CD4-positive, alpha-beta T cell (primary cell): ENCODE results near the gene MRPS26. TPM values are rescaled to one million over a fixed set of nuclear protein-coding genes. Genes with fewer than 3 reads are reported as not detected.

Experiments
- ATAC-seq: fragments of 200-7000 bp; cut with Tn5 transposase; one replicate; pipeline ENCODE4 v1.10.0; 2022; ENCODE audit warnings: mild to moderate bottlenecking; ENCODE audit not compliant: poor library complexity
- CTCF ChIA-PET: fragments of 350-600 bp; sonication (Branson Sonifier 250); formaldehyde crosslinking; loops from one replicate; lab custom pipeline; 2021; ENCODE audit warnings: antibody characterized with exemption, inconsistent platforms; lab: Charles Lee
- POLR2A ChIA-PET: fragments of 350-600 bp; sonication (Branson Sonifier 250); formaldehyde crosslinking; loops from one replicate; lab custom pipeline; 2021; ENCODE audit warnings: antibody characterized with exemption, inconsistent platforms; lab: Charles Lee
- DNase-seq, 14 experiments: peaks; one replicate each; pipeline ENCODE4 v3.0.0-alpha.2; 2013 to 2020; ENCODE audit warnings: mixed read lengths in 2 of 14
- H3K27ac ChIP-seq, 2 donors: one replicate each; pipeline versions ENCODE4 v1.5.1 to v1.7.0; 2013; ENCODE audit warnings: low read length in 2 of 2, low read depth in 1 of 2, mild to moderate bottlenecking in 1 of 2
- H3K27me3 ChIP-seq, 2 experiments: 1 replicate in 1 of 2; 2 replicates in 1 of 2; pipeline versions ENCODE4 v1.6.1 to v1.7.0; 2013; ENCODE audit warnings: low read length in 2 of 2, control low read depth in 1 of 2, mild to moderate bottlenecking in 1 of 2, moderate library complexity in 1 of 2; ENCODE audit not compliant: insufficient read depth in 2 of 2, control insufficient read depth in 1 of 2
- H3K36me3 ChIP-seq: one replicate; pipeline ENCODE4 v1.6.1; 2013; ENCODE audit warnings: low read length, control low read depth; ENCODE audit not compliant: insufficient read depth
- H3K4me1 ChIP-seq: one replicate; pipeline ENCODE4 v1.6.1; 2013; ENCODE audit warnings: low read length, control low read depth; ENCODE audit not compliant: insufficient read depth
- H3K4me3 ChIP-seq: one replicate; pipeline ENCODE4 v1.5.1; 2013; ENCODE audit warnings: mild to moderate bottlenecking, low read length, moderate library complexity
- H3K9me3 ChIP-seq, 2 experiments: 1 replicate in 1 of 2; 2 replicates in 1 of 2; pipeline versions ENCODE4 v1.6.1 to v1.7.0; 2013; ENCODE audit warnings: low read length in 2 of 2, mild to moderate bottlenecking in 2 of 2, control low read depth in 1 of 2, moderate library complexity in 1 of 2; ENCODE audit not compliant: control insufficient read depth in 1 of 2, insufficient read depth in 1 of 2
- H3K27ac Mint-ChIP-seq: one replicate; pipeline ENCODE4 v1.8.0; 2020; ENCODE audit warnings: mixed read lengths
- H3K27me3 Mint-ChIP-seq: one replicate; pipeline ENCODE4 v1.8.0; 2021; ENCODE audit warnings: mixed read lengths
- H3K36me3 Mint-ChIP-seq: one replicate; pipeline ENCODE4 v1.8.0; 2021; ENCODE audit warnings: low read depth, mixed read lengths
- H3K4me1 Mint-ChIP-seq: one replicate; pipeline ENCODE4 v1.8.0; 2021; ENCODE audit warnings: low read depth, mixed read lengths
- H3K4me3 Mint-ChIP-seq: one replicate; pipeline ENCODE4 v1.8.0; 2020; ENCODE audit warnings: mild to moderate bottlenecking, mixed read lengths
- H3K9me3 Mint-ChIP-seq: one replicate; pipeline ENCODE4 v1.8.0; 2020; ENCODE audit warnings: mixed read lengths
- intact Hi-C, 2 experiments: fragments of 100-400 bp; cut with DNase I in 1 of 2; cut with micrococcal nuclease in 1 of 2; formaldehyde crosslinking; loops; one replicate each; pipeline versions ENCODE4 v1.15.1 to v1.9.0; 2023 to 2025; cut with DNase I, micrococcal nuclease
- polyA plus RNA-seq, 2 donors: library from polyadenylated mRNA; unstranded; fragments of 120-200 nt; gene quantifications; one replicate each; pipeline ENCODE4 v1.2.1, GENCODE V29; 2013
- total RNA-seq, 174 experiments: library from RNA in 2 of 174; stranded (reverse) in 2 of 174; gene quantifications; one replicate each; pipeline ENCODE4 v1.2.3 and lab custom pipeline; 2021 to 2026
- TF ChIP-seq, protein P1 (sequence below): fragments of 200-600 bp; IDR thresholded peaks from one replicate; pipeline ENCODE4 v1.8.0; 2022; ENCODE audit warnings: antibody characterized with exemption, mild to moderate bottlenecking

Gene MRPS26
- 10 to 100 TPM; 19.3 to 22.7 TPM for total RNA-seq
- 31.2 TPM for polyA plus RNA-seq (2013, experiment 1 of 2)
- 30.6 TPM for polyA plus RNA-seq (2013, experiment 2 of 2)
- total RNA-seq (lab: John Stamatoyannopoulos, UW): 12.0 to 146 (median 22.9) reads per million in 172 experiments

DNA sequence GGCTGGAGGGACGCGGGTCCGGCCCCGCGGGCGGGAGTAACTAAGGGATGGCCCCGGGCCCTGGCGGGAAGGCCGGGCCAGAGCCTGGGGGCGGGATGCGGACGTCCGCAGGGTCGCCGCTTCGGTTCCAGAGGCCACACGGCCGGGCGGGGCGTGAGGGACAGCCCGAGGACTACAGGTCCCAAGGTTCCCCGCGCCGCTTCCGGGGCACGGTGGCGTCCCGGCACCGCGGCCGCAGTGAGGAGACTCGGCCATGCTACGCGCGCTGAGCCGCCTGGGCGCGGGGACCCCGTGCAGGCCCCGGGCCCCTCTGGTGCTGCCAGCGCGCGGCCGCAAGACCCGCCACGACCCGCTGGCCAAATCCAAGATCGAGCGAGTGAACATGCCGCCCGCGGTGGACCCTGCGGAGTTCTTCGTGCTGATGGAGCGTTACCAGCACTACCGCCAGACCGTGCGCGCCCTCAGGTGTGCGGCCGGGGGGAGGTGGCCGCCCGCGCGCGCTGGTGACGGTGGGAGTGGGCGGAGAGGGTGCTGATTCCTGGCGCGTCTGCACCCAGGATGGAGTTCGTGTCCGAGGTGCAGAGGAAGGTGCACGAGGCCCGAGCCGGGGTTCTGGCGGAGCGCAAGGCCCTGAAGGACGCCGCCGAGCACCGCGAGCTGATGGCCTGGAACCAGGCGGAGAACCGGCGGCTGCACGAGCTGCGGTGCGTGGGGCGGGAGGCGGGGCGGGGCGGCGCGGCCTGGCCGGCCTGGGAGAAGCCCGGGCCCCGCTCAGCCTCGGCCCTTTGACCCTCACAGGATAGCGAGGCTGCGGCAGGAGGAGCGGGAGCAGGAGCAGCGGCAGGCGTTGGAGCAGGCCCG, at the start of gene MRPS26:
Gene MRPS26 (plus strand): TSS at position 237 of the 861 bp plus-strand sequence. CDS start 17 bp downstream, at position 254.
- H3K9me3 Mint-ChIP-seq: no peaks in the 10 kb centered on the region
- H3K4me1 Mint-ChIP-seq: peaks cover 21% of the 10 kb centered on the region
- Histone ChIP-seq H3K4me1 (peaks cover 27% of the 10 kb centered on the region), H3K9me3 (no peaks in the 10 kb centered on the region), H3K36me3 (peaks cover 24% of the 10 kb centered on the region), H3K4me3 (peak within 1 kb of the TSS; percentile 76), H3K27me3 (no peaks in the 10 kb centered on the region), H3K27ac (peak within 1 kb of the TSS; percentile 48 to 49)
- peak; percentile 57 to 87 (median 76) for DNase-seq
- no peaks in the 10 kb centered on the region for H3K27me3 Mint-ChIP-seq
- CTCF ChIA-PET: interaction anchor here (1.0 kb wide), 1 partner anchor 8 kb away, joined by 3 read pairs; no protein-coding TSS in a partner anchor
- peak within 1 kb of the TSS; percentile 83 for H3K27ac Mint-ChIP-seq
- intact Hi-C loops: loop anchor here in 1 of 2 experiments (5.0 to 10.0 kb wide), 4 partner anchors 159 to 361 kb away; partner anchors contain the start of genes DDRGK1, DNAAF9, ITPA and PTPRA
- peak within 1 kb of the TSS; percentile 95 for H3K4me3 Mint-ChIP-seq
- TF ChIP-seq, protein P1, sequence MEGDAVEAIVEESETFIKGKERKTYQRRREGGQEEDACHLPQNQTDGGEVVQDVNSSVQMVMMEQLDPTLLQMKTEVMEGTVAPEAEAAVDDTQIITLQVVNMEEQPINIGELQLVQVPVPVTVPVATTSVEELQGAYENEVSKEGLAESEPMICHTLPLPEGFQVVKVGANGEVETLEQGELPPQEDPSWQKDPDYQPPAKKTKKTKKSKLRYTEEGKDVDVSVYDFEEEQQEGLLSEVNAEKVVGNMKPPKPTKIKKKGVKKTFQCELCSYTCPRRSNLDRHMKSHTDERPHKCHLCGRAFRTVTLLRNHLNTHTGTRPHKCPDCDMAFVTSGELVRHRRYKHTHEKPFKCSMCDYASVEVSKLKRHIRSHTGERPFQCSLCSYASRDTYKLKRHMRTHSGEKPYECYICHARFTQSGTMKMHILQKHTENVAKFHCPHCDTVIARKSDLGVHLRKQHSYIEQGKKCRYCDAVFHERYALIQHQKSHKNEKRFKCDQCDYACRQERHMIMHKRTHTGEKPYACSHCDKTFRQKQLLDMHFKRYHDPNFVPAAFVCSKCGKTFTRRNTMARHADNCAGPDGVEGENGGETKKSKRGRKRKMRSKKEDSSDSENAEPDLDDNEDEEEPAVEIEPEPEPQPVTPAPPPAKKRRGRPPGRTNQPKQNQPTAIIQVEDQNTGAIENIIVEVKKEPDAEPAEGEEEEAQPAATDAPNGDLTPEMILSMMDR: no peak
- peak; percentile 86 for ATAC-seq
- peaks cover 48% of the 10 kb centered on the region for H3K36me3 Mint-ChIP-seq
- POLR2A ChIA-PET: interaction anchor here (0.7 to 1.7 kb wide), 4 partner anchors 31 to 177 kb away, joined by 3 to 8 read pairs (median 6); no protein-coding TSS in a partner anchor

DNA sequence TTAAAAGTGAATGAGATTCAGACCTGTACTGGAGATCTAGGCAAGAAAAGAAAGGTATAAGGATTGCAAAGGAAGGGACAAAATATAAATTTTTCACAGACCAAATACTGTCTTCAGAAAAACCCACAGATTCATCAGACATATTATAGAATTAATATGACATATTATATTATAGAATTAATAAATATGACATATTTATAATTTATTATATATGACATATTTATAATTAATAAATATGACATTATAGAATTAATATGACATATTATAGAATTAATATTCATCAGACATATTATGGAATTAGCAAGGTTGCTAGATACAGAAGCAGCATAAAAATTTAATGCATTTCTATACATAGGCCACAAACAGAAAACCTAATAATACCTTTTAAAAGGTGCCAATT, 47.1 kb upstream of the MRPS26 start:
- DNase-seq (no peak), ATAC-seq (no peak)
- H3K27me3 ChIP-seq: no peaks in the 10 kb centered on the region
- no peak overlapping the region for H3K27ac Mint-ChIP-seq
- no peaks in the 10 kb centered on the region for H3K9me3 ChIP-seq
- POLR2A ChIA-PET: no interaction called here
- H3K4me3 Mint-ChIP-seq: no peak overlapping the region
- no peak overlapping the region for H3K27ac ChIP-seq
- H3K36me3 Mint-ChIP-seq: peaks cover 56% of the 10 kb centered on the region
- no peak overlapping the region for H3K4me3 ChIP-seq
- no peaks in the 10 kb centered on the region for H3K9me3 Mint-ChIP-seq
- no peaks in the 10 kb centered on the region for H3K4me1 Mint-ChIP-seq
- intact Hi-C loops: no loop called here
- H3K4me1 ChIP-seq: no peaks in the 10 kb centered on the region
- H3K27me3 Mint-ChIP-seq: no peaks in the 10 kb centered on the region
- TF ChIP-seq, protein P1: no peak
- CTCF ChIA-PET: no interaction called here
- H3K36me3 ChIP-seq: peaks cover 28% of the 10 kb centered on the region

DNA sequence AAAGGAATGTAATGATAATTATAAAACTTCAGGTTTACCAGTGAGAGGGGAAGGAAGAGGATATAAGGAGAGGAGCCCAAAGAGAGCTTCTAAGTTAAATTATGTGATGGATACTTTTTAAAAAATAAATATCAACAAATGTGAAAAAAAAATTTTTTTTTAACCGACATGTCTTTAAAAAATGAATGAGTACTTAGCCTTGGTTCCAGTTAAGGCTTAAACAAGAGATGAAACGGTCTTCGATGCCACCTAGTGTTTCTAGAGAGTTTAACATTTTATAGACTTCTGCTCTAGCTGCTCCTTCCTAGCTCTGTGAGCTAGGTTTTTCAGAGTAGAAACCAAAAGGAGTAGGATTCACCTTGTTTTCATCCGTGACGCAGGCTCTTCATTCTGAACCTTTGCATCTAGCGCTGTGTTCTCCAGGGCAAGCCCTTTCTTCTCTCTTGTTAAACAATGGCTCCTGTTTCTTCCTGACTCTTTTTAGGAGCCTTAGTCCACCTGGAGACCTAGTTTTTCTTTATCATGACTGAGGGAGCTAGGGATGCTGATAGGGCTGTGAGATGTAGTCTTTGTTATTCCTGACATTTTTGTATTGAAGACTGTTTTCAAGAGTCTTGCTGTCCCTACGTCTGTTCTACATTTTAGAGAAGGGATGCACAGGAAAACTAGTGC, 44.9 kb upstream of the MRPS26 start:
- Mint-ChIP-seq H3K9me3 (no peaks in the 10 kb centered on the region), H3K4me3 (no peak overlapping the region), H3K4me1 (no peaks in the 10 kb centered on the region), H3K36me3 (peaks cover 54% of the 10 kb centered on the region), H3K27me3 (no peaks in the 10 kb centered on the region), H3K27ac (no peak overlapping the region)
- H3K4me1 ChIP-seq: no peaks in the 10 kb centered on the region
- POLR2A ChIA-PET: interaction anchor here (1.2 kb wide), 1 partner anchor 160 kb away, joined by 3 read pairs; the partner anchor contains the start of gene VPS16
- TF ChIP-seq, protein P1: peak; percentile 60
- DNase-seq: peak in 4 of 14 experiments; percentile 7 to 65 (median 56)
- H3K4me3 ChIP-seq: no peak overlapping the region
- CTCF ChIA-PET: interaction anchor here (1.2 kb wide), 2 partner anchors 13 to 128 kb away, joined by 3 read pairs; partner anchors contain the start of gene PTPRA
- no peaks in the 10 kb centered on the region for H3K27me3 ChIP-seq
- intact Hi-C loops: loop anchor here (1.0 to 5.0 kb wide), 6 partner anchors 129 to 477 kb away; partner anchors contain the start of gene PTPRA (in 1 of the 2)
- ATAC-seq: peak; percentile 89
- peaks cover 26% of the 10 kb centered on the region for H3K36me3 ChIP-seq
- H3K9me3 ChIP-seq: no peaks in the 10 kb centered on the region
- no peak overlapping the region for H3K27ac ChIP-seq
